HG03342 (cell line): ENCODE data around the gene PPP1R11.
A peak's percentile ranks its signal among the peaks of the same experiment; 100 is the strongest.
"Not testable (repeated sequence)": the region's sequence is repeated elsewhere in the genome, so short reads cannot be mapped to it uniquely, and the experiment has no call there.

Source experiments
- ATAC-seq: cut with Tn5 transposase; IDR thresholded peaks from one replicate; pipeline ENCODE4 v1.9.1; 2021; ENCODE audit warnings: mild to moderate bottlenecking, moderate library complexity; ENCODE audit not compliant: unreplicated experiment

The PPP1R11 gene

DNA sequence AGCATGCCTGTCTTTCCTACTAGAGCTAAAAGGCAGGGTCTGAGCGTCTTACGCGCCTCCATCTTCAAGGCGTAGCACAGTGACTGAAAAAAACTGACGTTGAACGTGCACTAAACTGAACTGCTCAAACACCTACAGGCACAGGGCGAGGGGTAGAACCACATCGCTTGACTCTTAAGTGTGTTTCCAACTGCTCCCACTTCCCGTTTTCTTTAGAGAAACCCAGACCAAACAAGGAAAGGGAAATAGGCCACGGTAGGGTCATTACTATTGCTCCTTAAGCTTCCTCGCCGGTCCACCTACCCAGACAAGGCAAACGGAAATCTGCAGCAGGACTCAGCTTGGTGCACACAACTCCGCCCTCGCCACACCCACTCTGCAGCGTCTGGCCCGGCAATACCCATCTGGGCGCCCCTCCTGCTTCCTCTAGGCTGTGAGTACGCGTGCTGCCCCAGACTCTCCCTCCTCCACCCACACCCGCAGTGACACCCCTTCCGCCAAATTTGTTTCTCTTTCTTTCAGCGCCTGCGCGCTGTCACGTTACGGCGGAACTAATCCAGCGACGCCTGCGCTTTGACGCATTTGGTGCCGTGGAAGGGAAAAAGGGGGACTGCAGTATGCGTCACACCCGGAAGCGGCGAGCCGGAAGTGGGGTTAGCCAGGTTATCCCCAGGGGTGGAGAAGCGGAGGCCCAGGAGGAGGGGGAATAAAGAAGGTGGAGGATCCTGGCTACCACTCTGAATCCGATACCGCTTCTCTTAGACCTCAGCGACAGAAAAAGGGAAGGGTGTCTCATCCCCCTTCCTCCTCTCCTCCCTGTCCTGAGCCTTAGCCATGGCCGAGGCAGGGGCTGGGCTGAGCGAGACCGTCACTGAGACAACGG lies at the start of gene PPP1R11:
PPP1R11 (plus strand) TSS at position 622 of the 883 bp plus-strand sequence; CDS start at position 835, 213 bp downstream.
- peak; percentile 90 for ATAC-seq

GRCh38 chr6:30019819-30020218 lies 47.2 kb upstream of the PPP1R11 start:
- ATAC-seq: no peak

- ATAC-seq: no peak
Observed at GRCh38 chr6:30020626-30021025, 46.4 kb upstream of the PPP1R11 start.

- ATAC-seq: no peak
Observed at GRCh38 chr6:30022189-30022588, 44.8 kb upstream of the PPP1R11 start.

GRCh38 chr6:30022712-30023111 lies 44.3 kb upstream of the PPP1R11 start:
- not testable (repeated sequence) for ATAC-seq

DNA sequence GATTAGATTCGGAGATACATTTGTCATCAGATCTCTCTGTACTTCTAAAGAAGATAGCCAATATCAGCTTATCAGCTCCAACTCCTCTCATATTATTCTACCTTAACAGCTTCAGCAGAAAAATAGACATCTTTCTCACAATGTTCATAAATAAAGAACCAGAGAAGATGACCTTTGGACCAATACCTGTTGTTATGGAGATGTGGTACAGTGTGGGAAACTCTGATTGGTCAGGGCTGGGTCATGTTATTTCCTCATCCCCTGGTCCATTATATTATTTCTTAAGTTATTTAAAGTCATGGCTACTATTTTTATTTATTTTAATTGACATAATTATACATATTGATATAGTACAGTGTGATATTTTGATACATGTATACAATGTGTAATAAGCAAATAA lies 41.8 kb upstream of the PPP1R11 start:
- no peak for ATAC-seq

- ATAC-seq: no peak
Observed at GRCh38 chr6:30029588-30029987, 37.4 kb upstream of the PPP1R11 start.

DNA sequence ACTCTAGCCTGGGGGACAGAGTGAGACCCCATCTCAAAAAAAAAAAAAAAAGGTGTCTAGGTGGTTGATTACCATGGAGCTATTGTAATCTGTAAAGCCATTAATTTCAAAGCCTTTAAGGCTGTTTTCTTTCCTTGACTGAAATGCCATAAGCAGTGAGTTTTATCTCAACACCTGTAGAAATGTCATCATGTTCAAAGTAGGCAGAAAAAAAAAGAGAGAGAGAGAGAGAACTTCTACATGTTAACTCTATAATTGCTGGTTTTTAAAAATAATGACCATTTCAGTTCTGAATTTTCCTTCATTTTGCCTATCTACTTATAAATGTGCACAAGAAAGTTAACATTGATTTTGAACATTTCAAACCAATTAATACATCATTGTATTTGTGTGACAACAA lies 35.6 kb upstream of the PPP1R11 start:
- no peak for ATAC-seq

- ATAC-seq: not testable (repeated sequence)
Observed at GRCh38 chr6:30033440-30033839, 33.6 kb upstream of the PPP1R11 start.

DNA sequence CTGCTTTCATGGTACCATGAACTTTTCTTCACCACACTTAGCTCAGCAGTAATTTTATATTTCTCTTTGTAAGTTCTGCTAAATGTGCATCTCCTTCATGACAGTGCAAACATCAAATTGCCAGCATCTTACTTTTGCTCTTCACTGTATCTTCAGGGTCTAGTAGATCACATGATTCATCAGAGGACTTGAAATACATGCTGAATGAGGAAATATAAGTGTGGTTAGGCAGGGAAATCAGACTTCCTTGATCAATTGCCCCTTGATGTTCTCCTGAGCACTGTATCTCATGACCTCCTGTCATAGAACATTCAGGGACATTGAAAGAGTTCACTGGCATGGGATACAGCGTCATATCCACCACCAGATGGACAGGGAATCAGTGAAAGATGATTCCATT lies 31.2 kb upstream of the PPP1R11 start:
- no peak for ATAC-seq

GRCh38 chr6:30037182-30037788 lies 29.7 kb upstream of the PPP1R11 start:
- ATAC-seq: no peak

DNA sequence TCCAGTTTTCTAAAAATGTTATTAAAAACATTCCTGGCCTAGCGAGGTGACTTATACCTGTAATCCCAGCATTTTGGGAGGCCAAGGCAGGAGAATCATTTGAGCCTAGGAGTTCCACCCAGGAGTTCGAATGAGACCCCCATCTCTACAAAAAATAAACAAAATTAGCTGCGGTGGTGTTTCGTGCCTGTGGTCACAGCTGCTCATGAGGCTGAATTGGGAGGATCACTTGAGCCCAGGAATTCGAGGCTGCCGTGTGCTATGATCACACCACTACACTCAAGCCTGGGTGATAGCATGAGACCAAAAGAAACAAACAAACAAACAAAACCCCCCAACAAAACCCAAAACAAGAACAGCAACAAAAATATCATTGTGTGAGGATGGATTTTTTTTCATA lies 25.8 kb upstream of the PPP1R11 start:
- ATAC-seq: no peak

GRCh38 chr6:30041821-30042220 lies 25.2 kb upstream of the PPP1R11 start:
- no peak for ATAC-seq

DNA sequence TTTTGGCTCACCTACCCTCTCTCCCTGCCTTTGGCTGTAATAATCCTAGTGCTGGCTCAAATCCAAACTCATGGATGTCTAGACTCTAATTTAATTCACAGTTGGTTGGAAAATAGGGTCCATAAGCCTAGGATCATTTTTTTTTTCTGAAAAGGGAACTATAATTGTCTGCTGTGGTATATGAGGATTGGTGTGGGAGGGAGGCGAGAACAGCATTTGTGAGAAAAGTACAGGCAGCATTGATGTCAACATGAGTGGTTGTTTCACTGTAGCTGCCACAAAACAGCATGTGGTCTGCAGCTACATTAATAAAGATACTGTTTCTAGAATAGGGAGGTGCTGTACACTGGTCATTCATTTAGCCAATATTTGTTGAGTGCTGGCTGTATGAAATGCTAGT lies 24.5 kb upstream of the PPP1R11 start:
- no peak for ATAC-seq

DNA sequence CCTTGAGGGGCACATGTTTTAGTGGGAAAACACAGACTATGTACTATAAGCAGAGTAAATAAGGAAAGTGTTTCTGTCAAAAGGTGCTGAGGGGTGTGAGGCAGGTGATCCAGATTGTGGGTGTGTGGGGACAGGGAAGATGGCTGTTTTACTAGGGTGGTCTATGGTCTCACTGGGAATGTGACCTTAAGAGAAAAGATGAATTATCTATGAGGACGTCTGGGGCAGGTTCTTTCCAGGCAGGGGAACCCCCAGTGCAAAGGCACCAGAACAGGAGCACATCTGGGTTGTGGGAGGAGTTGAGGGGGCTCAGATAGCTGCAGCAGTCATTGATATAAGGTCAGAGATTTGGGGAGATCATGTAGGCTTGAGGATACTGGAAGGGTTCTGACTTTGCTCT lies 24.1 kb upstream of the PPP1R11 start:
- no peak for ATAC-seq

DNA sequence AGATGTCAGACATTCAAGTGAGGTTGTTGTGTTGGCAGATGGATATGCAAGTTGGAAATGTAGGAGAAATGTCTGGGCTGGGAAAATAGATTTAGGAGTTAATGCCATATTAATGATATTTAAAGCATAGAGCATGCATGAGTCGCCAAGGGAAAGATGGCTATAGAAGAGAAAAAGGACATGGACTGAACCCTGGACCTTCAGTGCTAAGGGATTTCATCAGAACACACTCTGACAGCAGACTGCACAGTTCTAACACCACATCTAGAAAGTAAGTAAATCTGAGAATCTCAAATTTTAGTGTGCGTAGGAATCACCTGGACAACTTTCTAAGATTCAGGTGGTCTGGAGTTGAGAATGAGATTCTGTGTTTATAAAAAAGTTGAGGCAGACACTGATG lies 23.3 kb upstream of the PPP1R11 start:
- no peak for ATAC-seq

DNA sequence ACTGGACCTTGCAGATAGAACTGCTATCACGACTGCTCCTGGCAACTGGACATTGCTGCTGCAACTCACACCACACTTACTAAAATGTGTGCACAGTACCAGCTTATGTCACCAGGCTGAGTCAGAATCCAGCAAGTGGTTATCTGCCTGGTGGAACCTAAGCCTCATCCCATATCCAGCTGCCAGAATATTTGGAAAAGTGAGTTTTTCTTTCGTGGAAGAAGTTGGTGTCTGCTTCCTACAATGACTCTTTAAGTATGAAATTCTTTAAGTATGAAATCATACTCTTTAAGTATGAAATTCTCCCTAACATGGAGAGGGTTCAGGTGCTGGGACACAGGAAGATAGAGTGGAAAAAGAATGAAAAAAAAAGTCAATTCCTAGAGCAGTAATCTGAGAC lies 22.4 kb upstream of the PPP1R11 start:
- ATAC-seq: no peak

DNA sequence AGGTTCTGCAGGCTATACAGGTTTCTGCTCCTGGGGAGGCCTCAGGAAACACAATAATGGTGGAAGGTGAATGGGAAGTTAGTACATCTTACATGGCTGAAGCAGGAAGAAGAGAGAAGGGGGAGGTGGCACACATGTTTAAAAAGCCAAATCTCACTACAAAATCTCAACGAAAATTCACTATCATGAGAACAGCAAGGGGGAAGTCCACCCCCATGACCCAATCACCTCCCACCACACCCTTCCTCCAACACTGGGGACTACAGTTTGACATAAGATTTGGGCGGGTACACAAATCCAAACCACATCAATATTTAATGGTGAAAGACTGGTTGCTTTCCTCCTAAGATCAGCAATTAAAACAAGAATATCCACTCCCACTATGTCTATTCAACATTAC lies 19.8 kb upstream of the PPP1R11 start:
- ATAC-seq: no peak

DNA sequence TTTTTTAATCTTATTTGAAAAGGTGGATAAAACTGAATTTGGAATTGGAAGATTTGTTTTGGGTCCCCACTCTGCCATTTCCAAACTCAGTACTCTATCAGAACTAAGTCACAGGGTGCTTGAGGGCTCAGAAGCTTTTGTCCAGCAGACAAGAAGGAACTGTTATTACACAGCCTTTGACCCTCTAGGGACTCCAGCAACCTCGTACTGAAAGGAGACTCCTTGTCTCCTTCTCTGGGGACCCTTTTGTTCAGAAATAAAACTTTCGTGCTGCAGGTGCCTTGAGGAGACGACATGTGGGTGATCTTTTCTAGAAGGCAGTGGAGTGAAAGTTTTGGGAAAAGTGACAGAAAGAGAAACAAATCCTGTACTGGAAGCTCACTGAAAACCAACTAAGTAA lies 13.3 kb upstream of the PPP1R11 start:
- no peak for ATAC-seq

DNA sequence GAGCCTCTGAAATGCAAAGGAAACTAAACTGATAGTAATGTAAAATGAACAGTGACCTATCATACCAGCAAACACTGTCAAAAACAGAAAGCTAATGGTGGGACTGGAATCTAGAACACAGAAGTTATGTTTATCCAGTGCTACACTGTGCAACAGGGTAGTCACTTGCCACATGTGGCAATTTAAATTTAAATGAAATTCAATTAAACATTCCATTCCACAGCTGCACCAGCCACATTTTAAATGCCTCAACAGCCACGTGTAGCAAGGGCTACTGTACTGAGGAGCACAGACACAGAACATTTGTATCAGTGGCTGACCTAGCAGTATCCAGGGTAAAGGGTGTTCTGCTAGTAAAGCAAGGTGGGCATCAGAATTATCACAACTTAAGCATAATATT lies 11.5 kb upstream of the PPP1R11 start:
- ATAC-seq: no peak

GRCh38 chr6:30060606-30061091 lies 6.3 kb upstream of the PPP1R11 start:
- ATAC-seq: peak; percentile 18
